ENCODE data around the gene SH3BP1. TPM values are rescaled to one million over a fixed set of nuclear protein-coding genes. Genes with fewer than 3 reads are reported as not detected.
A peak's percentile ranks its signal among the peaks of the same experiment; 100 is the strongest.
"Not testable (repeated sequence)": the region's sequence is repeated elsewhere in the genome, so short reads cannot be mapped to it uniquely, and the experiment has no call there.

SH3BP1 gene
- total and polyA plus RNA-seq, 2 of the 13 experiments (the other 11 are each of a cell fraction or from before 2014, with no cell fraction given): 8.4 to 18.5 TPM

GRCh38 chr22:37602546-37603277 is 36.8 kb upstream of the SH3BP1 start:
- H3K9ac ChIP-seq (ENCODE audit: insufficient read depth, low read depth, low read length); ATAC-seq; H4K20me1 ChIP-seq (ENCODE audit: insufficient read depth, low read length); H2AFZ ChIP-seq (ENCODE audit: low read length); H3K36me3 ChIP-seq (replicated peaks in 1 of 2; ENCODE audit: control insufficient read depth in 1 of 2, insufficient read depth in 2 of 2, low read length in 2 of 2); H3K79me2 ChIP-seq (ENCODE audit: insufficient read depth, low read length); BruUV-seq (replicated peaks); H3K27me3 ChIP-seq (ENCODE audit: control insufficient read depth in 1 of 2, insufficient read depth in 2 of 2, low read length in 2 of 2); intact Hi-C loops (cut with micrococcal nuclease; ENCODE audit: unreplicated experiment); CTCF ChIA-PET (ENCODE audit: low intra/inter-chr PET ratio, low total read pairs); H3K9me3 ChIP-seq (ENCODE audit: low read length); H3K4me3 ChIP-seq (replicated peaks in 1 of 3; ENCODE audit: insufficient read depth in 1 of 3, low read depth in 2 of 3, low read length in 3 of 3); FAIRE-seq; DNase-seq (ENCODE audit: low spot score): not testable (repeated sequence)
- POLR2A ChIA-PET: interaction anchor here (0.9 to 2.3 kb wide), 10 partner anchors 10 to 57 kb away, joined by 3 to 10 read pairs (median 4); partner anchors contain the start of gene LGALS2
- TF ChIP-seq ZNF121 (CRISPR knock-in tag; IDR thresholded peaks at IDR 0.05): peak; percentile 73; the same call in 1 of the 2 replicates
- Histone ChIP-seq H3K27ac (ENCODE audit: extremely low read length, insufficient read depth, low read length) (peak overlapping the region; percentile 68), H3K4me1 (ENCODE audit: insufficient read depth, low read length) (peaks cover 48% of the 10 kb centered on the region), H3K4me2 (ENCODE audit: low read depth, low read length) (peak overlapping the region; percentile 84)
- 68% methylated on average over 5 of the region's 5 CpGs for WGBS (ENCODE audit: low lambda C conversion rate)
- in situ Hi-C loops (cut with HindIII; ENCODE audit: extremely low pct_ligation_motif_present, low pct_unique_long_range_greater_than_20kb): loop anchor here (10.0 kb wide), 1 partner anchor 58 kb away; no protein-coding TSS in a partner anchor

- intact Hi-C loops (cut with micrococcal nuclease; ENCODE audit: unreplicated experiment) (no loop called here), in situ Hi-C loops (cut with HindIII; ENCODE audit: extremely low pct_ligation_motif_present, low pct_unique_long_range_greater_than_20kb) (loop anchor here (10.0 kb wide), 1 partner anchor 59 kb away; no protein-coding TSS in a partner anchor)
- no peaks in the 10 kb centered on the region for H3K36me3 ChIP-seq (replicated peaks in 1 of 2; ENCODE audit: control insufficient read depth in 1 of 2, insufficient read depth in 2 of 2, low read length in 2 of 2)
- no peak for FAIRE-seq
- no peak for ATAC-seq
- H2AFZ ChIP-seq (ENCODE audit: low read length): no peak overlapping the region
- ChIA-PET POLR2A (interaction anchor here (1.3 kb wide), 1 partner anchor 24 kb away, joined by 3 read pairs; the partner anchor contains the start of gene LGALS2), CTCF (ENCODE audit: low intra/inter-chr PET ratio, low total read pairs) (no interaction called here)
- peaks cover under 1% of the 10 kb centered on the region for H3K79me2 ChIP-seq (ENCODE audit: insufficient read depth, low read length)
- peaks cover 51% of the 10 kb centered on the region for H3K4me1 ChIP-seq (ENCODE audit: insufficient read depth, low read length)
- H3K27ac ChIP-seq (ENCODE audit: extremely low read length, insufficient read depth, low read length): no peak overlapping the region
- BruUV-seq (replicated peaks): no TSS peak
- WGBS (ENCODE audit: low lambda C conversion rate): 27% methylated on average over 6 of the region's 6 CpGs
- H3K4me2 ChIP-seq (ENCODE audit: low read depth, low read length): no peak overlapping the region
- H3K4me3 ChIP-seq (replicated peaks in 1 of 3; ENCODE audit: insufficient read depth in 1 of 3, low read depth in 2 of 3, low read length in 3 of 3): no peak overlapping the region
- no peak for DNase-seq (ENCODE audit: low spot score)
- peaks cover 2 to 5% of the 10 kb centered on the region in 2 experiments; a peak in 1 of 5 replicates for H3K27me3 ChIP-seq (ENCODE audit: control insufficient read depth in 1 of 2, insufficient read depth in 2 of 2, low read length in 2 of 2)
- no peak overlapping the region for H3K9ac ChIP-seq (ENCODE audit: insufficient read depth, low read depth, low read length)
- no peaks in the 10 kb centered on the region for H3K9me3 ChIP-seq (ENCODE audit: low read length)
- no peaks in the 10 kb centered on the region for H4K20me1 ChIP-seq (ENCODE audit: insufficient read depth, low read length)
- no peak for TF ChIP-seq DMTF1 (CRISPR knock-in tag; IDR thresholded peaks at IDR 0.05)
- no peak for TF ChIP-seq ATF5 (CRISPR knock-in tag; IDR thresholded peaks at IDR 0.05; ENCODE audit: low read depth)
- TF ChIP-seq ZNF441 (CRISPR knock-in tag; IDR thresholded peaks at IDR 0.05; ENCODE audit: borderline replicate concordance): no peak
- TF ChIP-seq SMYD3 (CRISPR knock-in tag; IDR thresholded peaks at IDR 0.05): no peak
- no peak for TF ChIP-seq FOXA3 (CRISPR knock-in tag; IDR thresholded peaks at IDR 0.05)
- no peak for TF ChIP-seq CEBPZ (IDR thresholded peaks at IDR 0.05; ENCODE audit: low read length)
- TF ChIP-seq YEATS2 (CRISPR knock-in tag; IDR thresholded peaks at IDR 0.05; ENCODE audit: borderline replicate concordance): no peak
- no peak for TF ChIP-seq HOXA7 (CRISPR knock-in tag; IDR thresholded peaks at IDR 0.05)
- TF ChIP-seq KDM2A (CRISPR knock-in tag; IDR thresholded peaks at IDR 0.05; ENCODE audit: borderline replicate concordance, low read depth): no peak
These were observed 35.4 kb upstream of the SH3BP1 start for GRCh38 chr22:37604074-37604473.

All from HepG2 (cell line).